ENCODE results near the gene NGRN. TPM values are rescaled to one million over a fixed set of nuclear protein-coding genes. Genes with fewer than 3 reads are reported as not detected.

NGRN gene
- total RNA-seq, 1 experiment from 2014 or later: 135 TPM

- intact Hi-C loops (cut with micrococcal nuclease; ENCODE audit: unreplicated experiment): no loop called here
- Histone ChIP-seq H3K36me3 (ENCODE audit: insufficient read depth, low read length, poor library complexity, severe bottlenecking) (peaks cover 26% of the 10 kb centered on the region), H3K9me3 (ENCODE audit: low read depth, low read length, poor library complexity, severe bottlenecking) (no peaks in the 10 kb centered on the region), H3K4me1 (ENCODE audit: insufficient read depth, low read length, poor library complexity, severe bottlenecking) (peaks cover 17% of the 10 kb centered on the region), H3K4me3 (ENCODE audit: low read depth, low read length, poor library complexity, severe bottlenecking) (peak overlapping the region; percentile 59), H3K27me3 (replicated peaks; ENCODE audit: insufficient read depth, low read depth, low read length, poor library complexity) (no peaks in the 10 kb centered on the region), H3K27ac (ENCODE audit: low read depth, low read length, poor library complexity, severe bottlenecking) (peak overlapping the region; percentile 91)
- TF ChIP-seq CTCF (conservative IDR thresholded peaks at IDR 0.05; ENCODE audit: low read depth, low read length): no peak
- no peak for TF ChIP-seq EZH2 (IDR thresholded peaks at IDR 0.05; ENCODE audit: borderline replicate concordance, low read depth, low read length, poor library complexity, severe bottlenecking)
- ChIA-PET CTCF (no interaction called here), POLR2A (ENCODE audit: low non-redundant PET) (no interaction called here)
- no TSS peak for BruUV-seq (replicated peaks)
- DNase-seq (ENCODE audit: low spot score): peak; percentile 62
Measured at GRCh38 chr15:90266061-90266431, 574 bp downstream of the NGRN start.

- no peaks in the 10 kb centered on the region for H3K27me3 ChIP-seq (replicated peaks; ENCODE audit: insufficient read depth, low read depth, low read length, poor library complexity)
- ChIA-PET CTCF (no interaction called here), POLR2A (ENCODE audit: low non-redundant PET) (no interaction called here)
- DNase-seq (ENCODE audit: low spot score): peak; percentile 35
- H3K4me3 ChIP-seq (ENCODE audit: low read depth, low read length, poor library complexity, severe bottlenecking): peak overlapping the region; percentile 59
- intact Hi-C loops (cut with micrococcal nuclease; ENCODE audit: unreplicated experiment): no loop called here
- H3K27ac ChIP-seq (ENCODE audit: low read depth, low read length, poor library complexity, severe bottlenecking): peak overlapping the region; percentile 91
- peaks cover 30% of the 10 kb centered on the region for H3K36me3 ChIP-seq (ENCODE audit: insufficient read depth, low read length, poor library complexity, severe bottlenecking)
- no peak for TF ChIP-seq CTCF (conservative IDR thresholded peaks at IDR 0.05; ENCODE audit: low read depth, low read length)
- TF ChIP-seq EZH2 (IDR thresholded peaks at IDR 0.05; ENCODE audit: borderline replicate concordance, low read depth, low read length, poor library complexity, severe bottlenecking): no peak
- H3K9me3 ChIP-seq (ENCODE audit: low read depth, low read length, poor library complexity, severe bottlenecking): no peaks in the 10 kb centered on the region
- BruUV-seq (replicated peaks): TSS peak; percentile 52
- peaks cover 17% of the 10 kb centered on the region for H3K4me1 ChIP-seq (ENCODE audit: insufficient read depth, low read length, poor library complexity, severe bottlenecking)
Measured at GRCh38 chr15:90266485-90266884, 1.0 kb downstream of the NGRN start.

- Histone ChIP-seq H3K27me3 (replicated peaks; ENCODE audit: insufficient read depth, low read depth, low read length, poor library complexity) (no peaks in the 10 kb centered on the region), H3K27ac (ENCODE audit: low read depth, low read length, poor library complexity, severe bottlenecking) (no peak overlapping the region), H3K4me1 (ENCODE audit: insufficient read depth, low read length, poor library complexity, severe bottlenecking) (peaks cover 17% of the 10 kb centered on the region), H3K4me3 (ENCODE audit: low read depth, low read length, poor library complexity, severe bottlenecking) (no peak overlapping the region), H3K36me3 (ENCODE audit: insufficient read depth, low read length, poor library complexity, severe bottlenecking) (peaks cover 50% of the 10 kb centered on the region), H3K9me3 (ENCODE audit: low read depth, low read length, poor library complexity, severe bottlenecking) (no peaks in the 10 kb centered on the region)
- BruUV-seq (replicated peaks): no TSS peak
- DNase-seq (ENCODE audit: low spot score): peak; percentile 37
- TF ChIP-seq CTCF (conservative IDR thresholded peaks at IDR 0.05; ENCODE audit: low read depth, low read length) (no peak), EZH2 (IDR thresholded peaks at IDR 0.05; ENCODE audit: borderline replicate concordance, low read depth, low read length, poor library complexity, severe bottlenecking) (no peak)
- POLR2A ChIA-PET (ENCODE audit: low non-redundant PET): no interaction called here
- intact Hi-C loops (cut with micrococcal nuclease; ENCODE audit: unreplicated experiment): no loop called here
- CTCF ChIA-PET: no interaction called here
Measured at GRCh38 chr15:90268415-90268814, 2.9 kb downstream of the NGRN start.

Data from A673 (cell line).